Natural killer cell (primary cell): ENCODE data around the gene CCDC136. TPM values are rescaled to one million over a fixed set of nuclear protein-coding genes. Genes with fewer than 3 reads are reported as not detected.

Source experiments
- ATAC-seq, 3 donors: fragments of 150-1000 bp in 2 of 3; fragments of 200-7000 bp in 1 of 3; cut with Tn5 transposase; 1 replicate in 1 of 3; 2 replicates in 2 of 3; pipeline ENCODE4 v1.10.0; 2021; ENCODE audit warnings: mild to moderate bottlenecking in 2 of 3, moderate library complexity in 2 of 3
- DNase-seq, 2 donors: peaks; one replicate each; pipeline versions ENCODE4 v3.0.0 to v3.0.0-alpha.2; 2013 to 2021; ENCODE audit warnings: mixed read lengths in 1 of 2
- H3K27ac ChIP-seq: one replicate; pipeline ENCODE4 v1.5.1; 2013; ENCODE audit warnings: mild to moderate bottlenecking, low read length
- H3K27me3 ChIP-seq: one replicate; pipeline ENCODE4 v1.6.1; 2013; ENCODE audit warnings: low read length; ENCODE audit not compliant: control insufficient read depth, insufficient read depth
- H3K36me3 ChIP-seq: one replicate; pipeline ENCODE4 v1.6.1; 2013; ENCODE audit warnings: low read length; ENCODE audit not compliant: control insufficient read depth, insufficient read depth
- H3K4me1 ChIP-seq: one replicate; pipeline ENCODE4 v1.6.1; 2013; ENCODE audit warnings: low read length; ENCODE audit not compliant: control insufficient read depth, insufficient read depth
- H3K4me3 ChIP-seq: one replicate; pipeline ENCODE4 v1.5.1; 2013; ENCODE audit warnings: low read length
- H3K9me3 ChIP-seq: one replicate; pipeline ENCODE4 v1.6.1; 2013; ENCODE audit warnings: low read length; ENCODE audit not compliant: control insufficient read depth, insufficient read depth
- H3K27ac Mint-ChIP-seq, 2 donors: one replicate each; pipeline ENCODE4 v1.8.0; 2022; ENCODE audit warnings: mild to moderate bottlenecking in 2 of 2, mixed read lengths in 2 of 2, moderate library complexity in 1 of 2
- H3K27me3 Mint-ChIP-seq, 2 donors: one replicate each; pipeline ENCODE4 v1.8.0; 2022; ENCODE audit warnings: low read depth in 2 of 2, mixed read lengths in 2 of 2
- H3K36me3 Mint-ChIP-seq: one replicate; pipeline ENCODE4 v1.8.0; 2022; ENCODE audit warnings: mixed read lengths
- H3K4me1 Mint-ChIP-seq, 2 donors: one replicate each; pipeline ENCODE4 v1.8.0; 2022; ENCODE audit warnings: mixed read lengths in 2 of 2
- H3K4me3 Mint-ChIP-seq: one replicate; pipeline ENCODE4 v1.8.0; 2022; ENCODE audit warnings: mild to moderate bottlenecking, moderate library complexity, mixed read lengths
- H3K9me3 Mint-ChIP-seq, 2 donors: one replicate each; pipeline ENCODE4 v1.8.0; 2022; ENCODE audit warnings: mixed read lengths in 2 of 2
- WGBS: methylation state at CpG from one replicate; pipeline ENCODE4 v1.1.7; 2013; ENCODE audit warnings: missing lambda C conversion rate; ENCODE audit not compliant: insufficient coverage; 5-methylcytosine and 5-hydroxymethylcytosine counted together
- intact Hi-C: fragments of 100-400 bp; cut with micrococcal nuclease; formaldehyde crosslinking; loops from one replicate; pipeline ENCODE4 v1.14.2; 2022
- total RNA-seq, 4 donors: library from RNA; stranded (reverse); fragments of 120-200 nt in 1 of 4; gene quantifications; one replicate each; pipeline versions ENCODE4 v1.2.3 to v1.2.4, GENCODE V29; 2013 to 2022
- TF ChIP-seq, protein P1 (sequence below): fragments of 200-600 bp; IDR thresholded peaks from one replicate; pipeline ENCODE4 v1.8.0; 2022; ENCODE audit warnings: antibody characterized with exemption

Gene CCDC136
- total RNA-seq, 3 donors from 2014 or later (not counting 1 experiment from before 2014, with no cell fraction given), result 10.9 to 17.5 (median 13.2) TPM

DNA sequence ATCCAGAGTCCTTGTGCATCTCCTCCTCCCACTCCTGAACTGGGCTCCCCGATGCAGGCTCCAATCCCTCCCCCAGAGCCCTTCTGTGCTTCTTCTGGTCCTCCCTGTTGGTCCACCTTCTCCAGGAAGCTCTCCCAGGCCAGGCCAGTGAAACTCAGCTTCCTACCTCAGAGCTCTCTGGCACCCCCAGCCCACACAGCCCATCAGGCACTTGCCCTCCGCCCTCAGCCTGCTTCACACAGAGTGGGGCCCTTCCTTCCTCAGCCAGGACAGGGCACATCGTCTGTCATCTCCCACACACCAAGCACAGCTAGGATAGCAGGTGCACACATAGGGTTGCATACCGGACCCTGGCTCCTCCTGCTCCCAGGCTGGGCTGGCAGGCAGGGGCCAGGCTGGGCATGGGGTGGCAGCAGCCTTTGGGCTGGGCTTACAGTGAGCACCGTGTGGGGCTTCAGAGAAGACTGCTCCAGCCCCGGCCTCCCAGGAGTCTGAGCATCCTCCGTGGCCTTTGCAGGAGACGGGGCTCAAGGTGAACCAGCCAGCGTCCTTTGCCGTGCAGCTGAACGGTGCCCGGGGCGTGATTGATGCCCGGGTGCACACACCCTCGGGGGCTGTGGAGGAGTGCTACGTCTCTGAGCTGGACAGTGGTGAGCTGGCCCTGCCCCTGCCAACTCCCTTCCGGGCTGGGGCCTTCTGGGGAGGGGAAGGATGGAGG lies 64.4 kb downstream of the CCDC136 start:
- H3K27me3 Mint-ChIP-seq, result peaks cover 0 to 3% of the 10 kb centered on the region in 2 donors
- H3K36me3 ChIP-seq, result no peaks in the 10 kb centered on the region
- ATAC-seq, result no peak
- 88% methylated on average over 16 of the region's 17 CpGs for WGBS
- no peaks in the 10 kb centered on the region for H3K27me3 ChIP-seq
- no peak overlapping the region for H3K27ac ChIP-seq
- H3K4me3 ChIP-seq, result no peak overlapping the region
- no peaks in the 10 kb centered on the region for H3K36me3 Mint-ChIP-seq
- H3K9me3 ChIP-seq, result no peaks in the 10 kb centered on the region
- no peak for DNase-seq
- intact Hi-C loops, result no loop called here
- H3K4me1 ChIP-seq, result no peaks in the 10 kb centered on the region
- no peak overlapping the region for H3K4me3 Mint-ChIP-seq
- no peak overlapping the region for H3K27ac Mint-ChIP-seq
- TF ChIP-seq, protein P1, sequence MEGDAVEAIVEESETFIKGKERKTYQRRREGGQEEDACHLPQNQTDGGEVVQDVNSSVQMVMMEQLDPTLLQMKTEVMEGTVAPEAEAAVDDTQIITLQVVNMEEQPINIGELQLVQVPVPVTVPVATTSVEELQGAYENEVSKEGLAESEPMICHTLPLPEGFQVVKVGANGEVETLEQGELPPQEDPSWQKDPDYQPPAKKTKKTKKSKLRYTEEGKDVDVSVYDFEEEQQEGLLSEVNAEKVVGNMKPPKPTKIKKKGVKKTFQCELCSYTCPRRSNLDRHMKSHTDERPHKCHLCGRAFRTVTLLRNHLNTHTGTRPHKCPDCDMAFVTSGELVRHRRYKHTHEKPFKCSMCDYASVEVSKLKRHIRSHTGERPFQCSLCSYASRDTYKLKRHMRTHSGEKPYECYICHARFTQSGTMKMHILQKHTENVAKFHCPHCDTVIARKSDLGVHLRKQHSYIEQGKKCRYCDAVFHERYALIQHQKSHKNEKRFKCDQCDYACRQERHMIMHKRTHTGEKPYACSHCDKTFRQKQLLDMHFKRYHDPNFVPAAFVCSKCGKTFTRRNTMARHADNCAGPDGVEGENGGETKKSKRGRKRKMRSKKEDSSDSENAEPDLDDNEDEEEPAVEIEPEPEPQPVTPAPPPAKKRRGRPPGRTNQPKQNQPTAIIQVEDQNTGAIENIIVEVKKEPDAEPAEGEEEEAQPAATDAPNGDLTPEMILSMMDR, result no peak
- H3K4me1 Mint-ChIP-seq, result no peaks in the 10 kb centered on the region
- no peaks in the 10 kb centered on the region for H3K9me3 Mint-ChIP-seq

DNA sequence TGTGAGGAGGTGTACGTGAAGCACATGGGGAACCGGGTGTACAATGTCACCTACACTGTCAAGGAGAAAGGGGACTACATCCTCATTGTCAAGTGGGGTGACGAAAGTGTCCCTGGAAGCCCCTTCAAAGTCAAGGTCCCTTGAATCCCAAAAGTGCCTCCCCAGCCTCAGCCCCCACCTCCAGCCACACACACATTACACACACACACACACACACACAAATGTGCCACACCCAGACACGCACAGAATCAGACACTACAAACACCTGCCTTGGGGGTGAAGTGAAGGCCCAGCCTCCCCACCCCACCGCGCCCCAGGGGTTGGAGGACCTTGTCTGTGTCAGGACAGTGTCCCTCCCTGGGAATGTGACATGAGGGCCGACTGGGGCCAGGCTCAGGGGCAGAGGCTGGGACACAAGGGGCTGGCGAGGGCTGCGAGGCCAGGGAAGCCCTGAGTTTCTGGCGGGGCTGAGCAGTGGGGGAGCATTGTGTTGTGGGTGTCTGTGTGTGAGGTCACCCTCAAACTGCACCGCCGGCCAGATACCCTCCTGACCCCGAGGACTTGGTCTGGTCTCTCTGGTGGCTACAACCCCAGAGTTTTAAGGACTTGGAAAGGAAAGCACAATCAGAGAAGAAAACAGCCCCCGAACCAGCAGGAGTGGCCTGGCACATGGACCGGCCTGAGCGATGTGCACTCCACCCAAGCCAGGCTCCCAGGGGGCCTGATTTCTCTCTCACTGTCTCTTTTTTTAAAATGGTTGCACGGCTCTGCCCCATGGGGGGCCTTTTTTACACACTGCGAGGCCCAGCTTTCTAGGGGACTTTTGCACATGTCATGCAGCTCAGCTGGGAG lies 66.8 kb downstream of the CCDC136 start:
- H3K36me3 Mint-ChIP-seq, result no peaks in the 10 kb centered on the region
- no peak overlapping the region for H3K27ac ChIP-seq

DNA sequence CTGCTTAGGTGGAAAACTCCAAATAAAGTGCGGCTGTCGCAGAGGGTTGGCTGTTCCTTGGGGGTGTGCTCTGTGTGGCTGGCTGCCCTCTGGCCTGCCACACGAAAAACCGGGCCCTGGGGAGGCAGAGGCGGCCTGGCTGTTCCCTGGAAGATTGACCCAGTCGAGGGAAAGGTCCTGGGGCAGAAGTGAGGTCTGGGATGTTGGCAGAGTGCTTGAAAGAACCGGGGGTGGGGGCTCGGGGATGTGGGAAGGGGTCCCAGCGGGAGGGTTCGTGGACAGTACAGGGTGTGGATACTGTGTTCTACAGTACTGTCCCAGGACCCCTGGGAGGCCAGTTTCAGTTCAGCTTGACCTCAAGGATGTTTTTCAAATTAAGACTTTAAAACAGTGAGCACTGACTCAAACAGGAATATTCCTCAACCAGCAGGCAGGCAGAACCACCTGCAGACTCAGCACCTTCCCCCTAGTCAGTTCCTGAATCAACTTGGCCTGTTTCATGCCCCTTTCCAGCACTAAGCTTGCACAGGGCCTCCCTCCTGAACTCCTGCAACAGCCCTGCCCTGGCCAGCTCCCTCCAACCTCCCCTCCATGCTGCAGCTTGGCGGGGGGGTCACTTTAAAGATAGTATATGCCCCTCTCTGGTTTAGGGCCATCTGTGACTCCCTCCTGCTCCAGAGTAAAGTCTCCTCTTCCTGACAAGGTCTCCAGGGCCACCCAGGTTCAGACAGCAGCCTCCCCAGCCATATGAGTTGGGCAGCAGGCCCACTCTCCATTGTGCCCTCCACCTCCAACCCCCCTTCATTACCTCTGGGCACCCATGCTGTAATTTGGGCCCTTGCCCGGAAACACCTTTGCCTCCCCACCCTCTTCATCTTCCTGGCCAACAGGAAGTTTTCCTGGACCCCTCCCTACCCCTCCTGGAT lies 67.7 kb downstream of the CCDC136 start:
- Mint-ChIP-seq H3K4me3 (no peak overlapping the region), H3K27me3 (no peaks in the 10 kb centered on the region), H3K4me1 (peaks cover 11 to 22% of the 10 kb centered on the region in 2 donors), H3K36me3 (no peaks in the 10 kb centered on the region), H3K9me3 (no peaks in the 10 kb centered on the region), H3K27ac (no peak overlapping the region)
- no peak overlapping the region for H3K27ac ChIP-seq
- ATAC-seq (no peak), DNase-seq (no peak)
- TF ChIP-seq, protein P1, result no peak
- WGBS, result 88% methylated on average over 12 of the region's 12 CpGs
- no peaks in the 10 kb centered on the region for H3K9me3 ChIP-seq
- peaks cover 19% of the 10 kb centered on the region for H3K4me1 ChIP-seq
- no peaks in the 10 kb centered on the region for H3K27me3 ChIP-seq
- H3K4me3 ChIP-seq, result no peak overlapping the region
- H3K36me3 ChIP-seq, result no peaks in the 10 kb centered on the region
- intact Hi-C loops, result no loop called here

More for the DNA sequence above, 66.8 kb downstream of the CCDC136 start:
- Mint-ChIP-seq H3K27me3 (peaks cover 0 to 3% of the 10 kb centered on the region in 2 donors), H3K4me1 (peaks cover 11 to 18% of the 10 kb centered on the region in 2 donors), H3K9me3 (no peaks in the 10 kb centered on the region), H3K27ac (no peak overlapping the region), H3K4me3 (no peak overlapping the region)
- ATAC-seq (no peak), DNase-seq (no peak)
- no peak overlapping the region for H3K4me3 ChIP-seq
- H3K27me3 ChIP-seq, result no peaks in the 10 kb centered on the region
- peaks cover 11% of the 10 kb centered on the region for H3K4me1 ChIP-seq
- TF ChIP-seq, protein P1, result no peak
- no peaks in the 10 kb centered on the region for H3K36me3 ChIP-seq
- intact Hi-C loops, result no loop called here
- no peaks in the 10 kb centered on the region for H3K9me3 ChIP-seq
- 89% methylated on average over 18 of the region's 18 CpGs for WGBS
